ENCODE data around the gene SCYGR5. TPM values are rescaled to one million over a fixed set of nuclear protein-coding genes. Genes with fewer than 3 reads are reported as not detected.

SCYGR5 gene
- total and polyA plus RNA-seq, 2 donors (not counting 3 experiments of a cell fraction or from before 2014, with no cell fraction given), result not detected

GRCh38 chr2:227643990-227644551 lies 22.5 kb upstream of the SCYGR5 start:
- Histone ChIP-seq H3K4me2 (ENCODE audit: insufficient read depth, low read length) (no peak overlapping the region), H3K9me1 (replicated peaks; ENCODE audit: control insufficient read depth, extremely low read depth, insufficient read depth, low read length) (no peaks in the 10 kb centered on the region), H4K20me1 (replicated peaks; ENCODE audit: control insufficient read depth, extremely low read depth, insufficient read depth, low read length) (no peaks in the 10 kb centered on the region), H3K27ac (ENCODE audit: insufficient read depth, low read depth, low read length) (no peak overlapping the region), H3K27me3 (ENCODE audit: control insufficient read depth in 2 of 2, insufficient read depth in 2 of 2, low read length in 2 of 2) (no peaks in the 10 kb centered on the region), H3K4me1 (ENCODE audit: control insufficient read depth, extremely low read depth, insufficient read depth, low read length) (no peaks in the 10 kb centered on the region), H3K9me3 (replicated peaks; ENCODE audit: control insufficient read depth, insufficient read depth, low read length) (no peaks in the 10 kb centered on the region), H3K36me3 (ENCODE audit: control insufficient read depth in 2 of 2, extremely low read depth in 1 of 2, insufficient read depth in 2 of 2, low read length in 2 of 2) (no peaks in the 10 kb centered on the region), H2AFZ (ENCODE audit: low read depth, low read length) (no peak overlapping the region), H3K79me2 (ENCODE audit: control insufficient read depth, insufficient read depth, low read length) (no peaks in the 10 kb centered on the region), H3K4me3 (replicated peaks in 1 of 3; ENCODE audit: insufficient read depth in 1 of 3, low read depth in 1 of 3, low read length in 3 of 3) (no peak overlapping the region), H3K9ac (replicated peaks; ENCODE audit: extremely low read depth, insufficient read depth, low read length) (no peak overlapping the region)
- ChIA-PET POLR2A (no interaction called here), CTCF (interaction anchor here (1.1 to 2.0 kb wide), 4 partner anchors 14 to 238 kb away, joined by 3 to 6 read pairs (median 4); no protein-coding TSS in a partner anchor)
- no peak for DNase-seq (ENCODE audit: low read depth, low spot score)
- no peak for FAIRE-seq
- TF ChIP-seq FOS (IDR thresholded peaks at IDR 0.05; ENCODE audit: borderline replicate concordance, insufficient read depth, low read length), result no peak
- no peak for TF ChIP-seq POLR2AphosphoS5 (IDR thresholded peaks at IDR 0.05; ENCODE audit: insufficient read depth, low read depth, low read length)
- no peak for TF ChIP-seq MAX (IDR thresholded peaks at IDR 0.05; ENCODE audit: insufficient read depth, insufficient read length)
- TF ChIP-seq EZH2 (IDR thresholded peaks at IDR 0.05; ENCODE audit: borderline replicate concordance, low read depth, low read length, severe bottlenecking), result no peak
- TF ChIP-seq CTCF (IDR thresholded peaks at IDR 0.05; ENCODE audit: extremely low read depth in 1 of 2, insufficient read depth in 1 of 2, low read depth in 1 of 2, low read length in 2 of 2), result no peak
- TF ChIP-seq MYC (IDR thresholded peaks at IDR 0.05; ENCODE audit: low read depth, low read length), result no peak
- TF ChIP-seq POLR2A (IDR thresholded peaks at IDR 0.05; ENCODE audit: low read depth, low read length), result no peak
- no peak for TF ChIP-seq GATA2 (IDR thresholded peaks at IDR 0.05; ENCODE audit: insufficient read depth, insufficient read length, low read depth, low read length)
- TF ChIP-seq JUN (IDR thresholded peaks at IDR 0.05; ENCODE audit: borderline replicate concordance, insufficient read depth, insufficient read length, low read depth), result no peak
- dilution Hi-C loops (cut with MboI; ENCODE audit: extremely low pct_ligation_motif_present, low sequenced_read_pairs) (no loop called here), intact Hi-C loops (cut with micrococcal nuclease) (no loop called here)
- BruUV-seq (replicated peaks), result no TSS peak
